ENCODE results near the gene PLEKHG4B.

PLEKHG4B gene

DNA sequence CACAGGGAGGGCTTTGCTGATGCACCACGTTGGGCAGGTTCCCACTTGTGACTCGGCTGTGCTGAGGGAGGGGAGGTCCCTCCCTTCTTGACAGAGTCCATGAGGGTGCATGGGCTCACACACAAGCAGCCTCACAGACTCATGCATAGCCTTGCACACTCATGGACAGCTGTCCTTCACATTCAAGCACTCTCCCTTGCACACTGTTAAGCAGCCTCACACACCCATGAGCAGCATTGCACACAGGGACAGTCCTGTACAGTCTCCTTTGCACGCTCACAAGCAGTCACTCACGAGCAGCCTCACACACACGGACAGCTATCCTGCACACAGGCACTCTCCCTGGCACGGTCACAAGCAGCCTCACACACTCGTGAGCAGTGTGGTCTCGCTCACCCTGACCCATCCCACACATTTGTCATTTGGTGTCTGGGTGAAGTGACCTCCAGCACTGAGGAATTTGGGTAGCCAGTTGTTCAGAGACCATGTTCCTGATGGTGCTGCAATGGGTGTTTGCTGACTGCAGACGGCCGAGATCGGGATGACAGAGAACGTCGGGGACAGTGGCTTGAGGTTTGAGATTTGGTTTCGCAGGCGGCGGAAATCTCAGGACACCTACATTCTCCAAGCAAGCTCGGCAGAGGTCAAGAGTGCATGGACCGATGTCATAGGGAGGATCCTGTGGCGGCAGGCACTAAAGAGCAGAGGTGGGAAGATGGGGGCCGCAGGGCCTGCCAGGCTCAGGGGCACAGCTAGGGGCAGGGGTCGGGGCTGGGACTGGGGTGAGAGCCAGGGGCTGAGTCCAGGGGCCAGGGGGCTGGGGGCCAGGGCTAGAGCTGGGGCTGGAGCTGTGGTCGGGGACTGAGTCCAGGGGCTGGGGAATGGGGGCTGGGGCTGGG lies 81.7 kb downstream of the PLEKHG4B start:
- DNase-seq: no peak

DNA sequence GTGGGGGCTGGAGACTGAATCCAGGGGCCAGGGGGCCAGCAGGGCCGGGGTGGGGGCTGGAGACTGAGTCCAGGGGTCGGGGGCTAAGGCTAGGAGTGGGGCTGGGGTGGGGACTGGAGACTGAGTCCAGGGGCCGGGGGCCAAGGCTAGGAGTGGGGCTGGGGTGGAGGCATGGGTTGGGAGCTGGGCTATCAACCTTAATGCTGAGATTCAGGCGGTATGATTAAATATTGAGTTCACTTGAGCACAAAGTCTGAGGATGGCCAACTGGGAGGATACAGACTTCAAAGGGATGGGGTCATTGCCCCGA lies 82.3 kb downstream of the PLEKHG4B start:
- DNase-seq: no peak

- no peak for DNase-seq
Measured at GRCh38 chr5:174876-175465, 83.0 kb downstream of the PLEKHG4B start.

- no peak for DNase-seq
Measured at GRCh38 chr5:176296-176823, 84.4 kb downstream of the PLEKHG4B start.

- no peak for DNase-seq
Measured at GRCh38 chr5:178110-178509, 86.1 kb downstream of the PLEKHG4B start.

DNA sequence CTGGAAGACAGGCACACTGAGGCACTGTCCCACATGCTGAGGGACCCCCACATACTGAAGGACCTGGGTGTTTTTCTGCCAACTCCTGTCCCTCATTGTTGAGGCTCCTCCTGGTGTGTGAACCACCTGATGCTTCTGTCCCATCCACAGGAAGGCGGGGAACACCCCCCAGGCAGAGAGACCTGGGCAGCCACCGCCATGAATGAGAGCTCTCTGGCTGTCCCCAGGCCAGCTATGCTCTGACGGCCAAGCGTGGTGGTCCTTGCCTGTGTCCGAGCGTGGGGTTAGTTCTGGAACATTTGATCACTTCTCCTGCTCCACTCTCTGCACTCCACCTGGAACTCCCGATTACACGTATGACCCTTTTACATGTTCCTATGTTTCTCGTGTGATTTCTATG lies 87.4 kb downstream of the PLEKHG4B start:
- no peak for DNase-seq

DNA sequence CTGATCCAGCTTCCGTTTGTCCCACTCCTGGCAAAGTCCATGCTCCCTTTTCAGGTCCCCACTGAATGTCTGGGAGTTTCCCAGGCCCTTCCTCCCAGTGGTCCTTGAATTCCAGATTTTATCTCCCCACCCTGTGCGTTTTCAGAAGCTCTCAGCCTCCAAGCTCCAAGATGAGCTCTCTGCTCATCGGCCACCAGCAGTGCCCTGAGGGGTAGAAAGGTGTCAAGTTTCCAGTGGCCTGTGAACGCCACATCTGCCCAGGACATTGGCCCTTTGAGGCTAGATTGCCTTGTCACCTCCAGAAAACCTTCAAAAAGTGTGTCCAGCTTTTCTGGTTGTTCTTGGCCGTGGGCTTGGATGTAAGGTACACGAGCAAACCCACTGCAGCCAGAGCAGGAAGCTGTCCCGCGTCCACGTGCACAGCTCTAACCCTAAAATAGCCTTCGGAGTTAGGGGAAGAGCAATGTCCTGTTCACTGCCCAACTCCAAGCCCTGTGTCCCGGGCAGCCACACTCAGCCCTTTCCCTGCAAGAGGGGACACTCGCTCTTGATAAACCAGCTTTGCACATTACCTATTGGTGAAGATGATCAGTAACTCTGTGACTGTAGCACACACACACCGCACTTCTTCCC lies 88.4 kb downstream of the PLEKHG4B start:
- no peak for DNase-seq

- no peak for DNase-seq
Measured at GRCh38 chr5:181160-181559, 89.2 kb downstream of the PLEKHG4B start.

DNA sequence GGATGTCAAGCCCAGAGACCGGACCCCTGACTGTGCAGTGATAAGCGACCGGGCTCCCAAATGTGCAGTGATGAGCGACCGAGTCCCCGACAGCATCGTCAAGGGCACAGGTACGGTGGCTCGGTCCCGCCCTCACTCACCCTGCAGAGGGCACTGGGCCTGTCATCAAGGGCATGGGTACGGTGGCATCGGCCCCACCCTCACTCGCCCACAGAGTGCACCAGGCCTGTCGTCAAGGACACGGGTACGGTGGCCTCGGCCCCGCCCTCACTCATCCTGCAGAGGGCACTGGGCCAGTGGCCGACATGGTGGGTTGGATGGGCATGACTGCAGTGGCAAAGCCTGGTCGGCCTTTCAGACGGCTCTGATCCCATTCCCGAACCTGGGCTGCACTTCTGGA lies 89.6 kb downstream of the PLEKHG4B start:
- no peak for DNase-seq

DNA sequence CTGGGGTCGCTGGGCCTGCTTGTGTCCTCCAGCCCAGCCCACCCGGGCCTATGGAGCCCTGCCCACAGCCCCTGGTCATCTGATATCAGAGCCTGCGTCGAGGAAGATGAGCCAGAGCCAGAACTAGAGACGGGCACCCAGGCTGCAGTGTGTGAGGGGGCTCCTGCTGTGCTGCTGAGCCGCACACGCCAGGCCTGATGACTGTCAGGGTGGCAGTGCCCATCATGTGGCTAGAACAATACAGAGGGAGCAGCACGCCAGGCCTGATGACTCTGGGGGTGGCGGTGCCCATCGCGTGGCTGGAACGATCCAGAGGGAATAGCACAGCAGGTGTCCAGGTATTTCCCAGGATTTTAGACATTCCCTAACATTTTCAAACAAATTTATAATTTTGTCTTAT lies 90.2 kb downstream of the PLEKHG4B start:
- DNase-seq: no peak

DNA sequence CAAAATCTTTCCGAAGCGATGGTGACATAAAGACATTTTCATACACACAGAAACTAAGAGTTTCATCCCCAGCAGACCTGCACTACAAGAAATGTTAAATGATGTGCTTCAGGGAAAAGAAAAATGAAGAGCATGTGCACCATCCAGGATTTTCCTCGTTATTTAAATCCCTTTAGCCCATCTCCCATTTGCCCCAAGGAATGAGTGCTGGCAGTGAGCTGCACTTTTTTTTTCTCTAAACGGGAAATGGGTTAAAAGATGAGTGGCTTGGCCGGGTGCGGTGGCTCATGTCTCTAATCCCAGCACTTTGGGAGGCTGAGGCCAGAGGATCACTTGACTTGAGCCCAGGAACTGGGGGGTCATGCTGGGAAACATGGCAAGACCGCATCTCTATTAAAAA lies 92.5 kb downstream of the PLEKHG4B start:
- no peak for DNase-seq

DNA sequence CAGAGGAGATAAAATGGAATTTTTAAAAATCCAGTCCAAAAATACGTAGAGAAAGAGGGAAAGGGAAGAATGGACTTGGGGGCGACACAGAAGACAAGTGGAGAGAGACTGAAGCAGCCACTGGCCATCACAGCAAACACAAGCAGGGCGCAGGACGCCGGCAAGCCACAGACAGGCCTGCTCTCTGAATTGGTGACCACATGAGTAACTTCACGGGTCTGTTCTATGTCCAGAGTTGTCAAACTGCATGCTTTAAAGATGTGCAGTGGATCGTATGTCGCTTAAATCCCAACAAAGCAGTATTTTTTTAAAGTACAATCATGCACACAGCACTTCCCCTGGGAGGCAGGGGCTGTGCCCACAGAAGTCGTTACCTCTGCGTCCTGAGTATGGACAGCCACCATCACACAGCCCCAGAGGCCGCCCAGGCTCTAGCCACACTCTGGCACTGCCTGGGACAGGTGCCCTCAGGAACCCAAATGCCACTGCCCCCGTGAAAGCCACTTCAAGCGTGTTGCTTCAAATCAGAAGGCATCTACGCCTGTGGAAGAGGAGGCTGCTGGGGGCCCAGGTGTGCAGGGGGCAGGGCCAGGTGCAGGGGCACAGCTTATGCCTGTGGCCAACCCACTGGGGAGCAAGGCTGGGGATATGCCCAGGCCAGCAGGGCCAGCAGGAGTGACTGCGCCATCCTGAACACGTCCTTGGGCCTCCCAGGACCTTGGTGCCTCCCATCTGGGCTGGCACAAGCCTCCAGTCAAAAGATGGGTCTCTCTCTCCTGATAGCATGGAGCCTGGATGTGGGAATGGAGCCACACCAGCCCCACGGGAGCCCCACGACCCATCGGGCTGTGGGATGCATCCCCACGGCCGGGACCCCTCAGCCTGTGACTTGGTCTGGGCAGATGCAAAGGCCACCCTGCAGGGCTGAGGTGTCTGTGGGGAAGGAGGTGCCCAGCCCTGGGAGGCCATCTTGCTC lies 93.4 kb downstream of the PLEKHG4B start:
- DNase-seq: no peak

DNA sequence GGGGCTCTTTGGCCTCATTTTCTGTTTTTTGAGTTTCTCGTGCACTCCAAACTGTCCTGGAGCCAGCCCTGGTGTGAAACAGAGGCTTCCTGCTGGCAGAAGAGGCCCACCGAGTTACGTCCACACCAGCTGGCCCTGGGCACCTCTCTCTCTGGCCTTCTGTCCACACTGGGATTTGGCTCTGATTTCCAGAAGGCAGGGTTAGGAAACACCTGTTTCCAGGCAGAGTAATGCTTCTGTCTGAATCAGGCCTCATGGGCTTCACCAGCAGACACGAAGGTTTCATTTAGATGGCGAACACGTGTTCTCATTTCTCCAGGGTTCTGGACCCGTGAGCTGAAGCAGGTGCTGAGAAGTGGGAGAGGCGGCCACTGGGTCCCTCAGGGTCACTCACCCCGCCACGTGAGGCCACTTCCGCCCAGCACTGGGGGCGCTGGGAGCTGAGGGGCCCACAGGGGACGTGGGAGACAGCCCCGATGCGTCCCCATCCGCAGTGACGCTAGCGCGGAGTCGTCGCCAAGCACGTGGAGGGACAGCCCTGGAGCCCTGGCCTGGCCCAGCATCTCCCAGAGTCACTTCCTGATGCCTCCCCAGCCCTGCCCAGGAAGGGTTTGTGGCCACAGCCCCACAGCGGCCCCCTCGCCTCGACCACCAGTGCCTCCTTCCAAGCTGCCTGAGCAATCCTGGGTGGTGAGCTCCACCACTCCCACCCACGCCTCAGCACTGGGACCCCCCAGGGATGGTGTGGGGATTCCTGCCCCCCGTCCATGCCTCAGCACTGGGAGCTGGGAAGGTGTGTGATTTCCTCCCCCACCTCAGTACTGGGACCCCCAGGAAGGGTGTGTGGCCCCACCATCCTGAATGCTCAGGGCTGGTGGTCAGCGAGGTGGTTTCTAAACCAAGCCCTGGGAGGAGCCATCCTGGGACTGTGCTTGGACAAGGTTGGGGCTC lies 94.4 kb downstream of the PLEKHG4B start:
- DNase-seq: no peak

GRCh38 chr5:187042-187431 lies 95.1 kb downstream of the PLEKHG4B start:
- no peak for DNase-seq

DNA sequence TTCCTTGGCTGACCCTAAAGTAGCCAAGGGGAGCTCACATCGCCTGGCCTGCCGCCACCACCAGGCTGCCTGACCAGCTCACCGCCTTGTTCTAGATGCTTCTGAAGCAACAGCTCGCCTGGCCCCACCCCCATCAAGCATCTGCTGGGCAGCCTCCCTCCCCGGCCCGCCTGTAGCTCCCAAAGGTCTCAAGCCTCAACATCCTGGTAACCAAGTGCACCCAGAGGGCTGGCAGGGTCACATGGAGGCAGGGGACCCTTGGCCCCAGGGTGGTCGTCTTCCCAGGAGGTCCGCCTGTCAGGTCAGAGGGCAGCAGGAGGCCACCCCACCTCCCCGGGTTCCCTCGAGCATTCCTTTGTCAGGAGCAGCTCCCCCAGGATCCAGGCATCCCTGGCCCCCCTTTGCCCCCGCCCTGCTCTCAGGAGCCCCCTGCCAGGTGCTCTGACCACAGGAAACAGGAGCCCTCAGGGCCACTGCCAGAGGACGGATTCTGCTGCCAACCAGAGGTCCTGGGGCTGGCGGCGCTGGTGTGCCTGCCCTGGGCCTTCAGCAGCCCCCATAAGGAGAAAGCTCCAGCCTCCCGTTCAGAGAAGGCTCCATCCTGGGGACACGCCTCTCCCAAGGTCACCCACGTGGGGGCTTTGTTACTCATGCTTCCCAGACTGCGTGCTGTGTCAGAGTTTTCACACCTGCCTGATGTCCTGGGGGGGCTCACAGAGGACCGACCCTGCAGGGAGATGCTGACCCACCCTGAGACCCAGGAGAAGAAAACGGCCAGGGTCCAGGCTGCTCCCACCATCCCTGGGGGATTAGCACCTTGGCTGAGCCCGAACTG lies 95.9 kb downstream of the PLEKHG4B start:
- no peak for DNase-seq

DNA sequence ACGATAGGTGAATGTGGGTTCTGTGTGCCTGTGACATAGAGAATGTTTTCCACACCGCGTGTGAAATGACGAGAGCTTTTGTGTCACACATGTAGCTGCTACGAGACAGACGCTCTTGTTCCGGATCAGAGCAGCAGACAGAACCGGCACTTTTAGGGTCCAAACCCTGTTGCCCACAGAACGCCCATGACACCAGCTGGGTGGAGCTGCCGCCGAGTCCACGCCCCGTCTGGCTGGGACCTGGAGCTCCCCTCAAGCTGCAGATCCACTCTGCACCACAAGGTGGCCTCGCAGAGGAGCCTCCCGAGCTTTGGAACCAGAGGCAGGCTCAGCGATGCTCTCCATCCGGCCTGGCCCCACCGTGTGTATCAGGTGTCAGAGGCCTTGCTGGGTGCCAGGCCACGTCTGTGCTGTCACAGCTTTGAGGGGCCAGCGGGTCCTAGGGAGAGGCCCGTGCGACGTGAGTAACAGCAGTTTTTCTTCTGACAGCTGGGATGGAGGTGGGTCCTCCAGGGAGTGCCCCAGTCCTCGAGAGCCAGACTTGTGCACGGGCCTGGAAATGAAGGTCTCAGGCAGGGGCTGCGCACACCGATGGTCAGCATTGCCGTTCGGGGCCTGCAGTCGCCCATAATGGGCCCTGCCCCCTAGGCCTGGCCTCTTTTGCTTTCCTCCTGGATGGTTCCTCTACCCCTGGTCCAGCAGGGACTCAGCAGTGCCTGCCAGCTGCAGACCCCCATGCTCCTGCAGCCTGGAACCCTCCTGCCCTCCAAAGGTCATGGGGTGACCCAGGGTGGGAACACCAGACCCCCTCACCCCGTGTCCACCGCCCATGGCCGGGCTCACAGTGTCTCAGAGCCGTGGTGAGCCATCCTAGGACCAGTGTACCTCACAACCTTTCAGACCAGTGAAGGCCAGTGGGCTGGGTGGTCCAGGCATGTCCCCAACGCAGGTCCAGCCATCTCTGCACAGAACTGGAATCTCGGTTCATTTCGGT lies 96.8 kb downstream of the PLEKHG4B start:
- peak; percentile 87 to 88 for DNase-seq

GRCh38 chr5:189486-189885 lies 97.5 kb downstream of the PLEKHG4B start:
- DNase-seq: no peak

GRCh38 chr5:189976-190365 lies 98.0 kb downstream of the PLEKHG4B start:
- no peak for DNase-seq

DNA sequence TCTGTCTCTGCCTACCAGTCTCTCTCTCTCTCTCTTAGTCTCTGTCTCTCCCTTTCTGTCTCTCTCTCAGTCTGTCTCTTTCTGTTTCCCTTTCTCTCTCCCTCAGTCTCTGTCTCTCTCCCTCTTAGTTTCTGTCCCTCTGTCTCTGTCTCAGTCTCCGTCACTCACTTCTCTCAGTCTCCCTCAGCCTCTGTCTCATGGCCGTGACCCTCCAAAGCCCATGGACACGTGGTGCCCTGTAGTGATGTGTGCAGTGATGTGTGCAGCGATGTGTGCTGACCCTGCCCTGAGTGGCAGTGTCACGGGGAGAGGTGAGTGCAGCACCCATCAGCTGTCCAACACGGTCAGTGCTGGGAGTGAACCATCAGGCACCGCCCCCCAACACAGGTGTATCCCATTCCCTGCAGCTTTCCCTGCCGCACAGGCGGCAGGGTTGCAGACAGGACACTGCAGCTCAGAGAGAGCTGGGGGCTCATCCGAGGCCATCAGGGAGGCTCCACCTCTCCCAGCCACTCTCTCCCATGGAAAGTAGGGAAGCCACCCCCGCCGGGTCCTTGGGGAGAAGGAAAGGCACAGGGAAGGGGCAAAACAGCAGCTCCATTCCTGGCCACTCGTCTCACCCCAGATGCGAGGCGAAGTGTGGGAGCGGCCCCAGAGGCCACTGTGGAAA lies 98.5 kb downstream of the PLEKHG4B start:
- DNase-seq: no peak

Measured in CD4-positive, alpha-beta T cell treated with Interleukin-4 for 1 hour (primary cell).